KMS-11 (cell line): Measurements from ENCODE around the gene TYW5.

Experiments
- H2AFZ ChIP-seq: fragments of 200-600 bp; sonication (generic); 2 replicates; pipeline ENCODE4 v1.6.1; 2016; ENCODE audit warnings: antibody characterized with exemption, mixed run types, low read depth
- H3K27ac ChIP-seq: fragments of 200-600 bp; sonication (generic); 2 replicates; pipeline ENCODE4 v1.6.1; 2016; ENCODE audit warnings: mild to moderate bottlenecking, mixed run types
- H3K27me3 ChIP-seq: fragments of 200-600 bp; sonication (generic); 2 replicates; pipeline ENCODE4 v1.6.1; 2017; ENCODE audit warnings: mild to moderate bottlenecking, low read depth, mixed run types, moderate library complexity; ENCODE audit not compliant: insufficient read depth
- H3K36me3 ChIP-seq: fragments of 200-600 bp; sonication (generic); 2 replicates; pipeline ENCODE4 v1.6.1; 2017; ENCODE audit warnings: mild to moderate bottlenecking, mixed run types; ENCODE audit not compliant: insufficient read depth
- H3K4me1 ChIP-seq: fragments of 200-600 bp; sonication (generic); 2 replicates; pipeline ENCODE4 v1.6.1; 2016; ENCODE audit warnings: mild to moderate bottlenecking, low read depth, mixed run types; ENCODE audit not compliant: poor library complexity, severe bottlenecking
- H3K4me2 ChIP-seq: fragments of 200-600 bp; sonication (generic); 2 replicates; pipeline ENCODE4 v1.7.0; 2016; ENCODE audit warnings: mild to moderate bottlenecking, mixed run types
- H3K4me3 ChIP-seq: fragments of 200-600 bp; sonication (generic); IDR thresholded peaks from 2 replicates; pipeline ENCODE4 v1.6.1; 2017; ENCODE audit warnings: low read depth, low read length, mixed read lengths; ENCODE audit not compliant: insufficient read depth
- H3K79me2 ChIP-seq: fragments of 200-600 bp; sonication (generic); 2 replicates; pipeline ENCODE4 v1.6.1; 2016; ENCODE audit warnings: low read depth, mixed run types; ENCODE audit not compliant: insufficient read depth
- H3K9ac ChIP-seq: fragments of 200-600 bp; sonication (generic); 2 replicates; pipeline ENCODE4 v1.6.1; 2016; ENCODE audit warnings: mild to moderate bottlenecking, mixed run types
- H4K20me1 ChIP-seq: fragments of 200-600 bp; sonication (generic); 2 replicates; pipeline ENCODE4 v1.6.1; 2016; ENCODE audit warnings: mild to moderate bottlenecking, mixed run types; ENCODE audit not compliant: insufficient read depth
- TF ChIP-seq, protein P1 (sequence below): fragments of 200-600 bp; sonication (generic); conservative IDR thresholded peaks from 2 replicates; pipeline ENCODE4 v1.6.1; 2017; ENCODE audit warnings: low read depth, mild to moderate bottlenecking, antibody characterized with exemption, low read length, moderate library complexity, mixed read lengths

TYW5 gene

DNA sequence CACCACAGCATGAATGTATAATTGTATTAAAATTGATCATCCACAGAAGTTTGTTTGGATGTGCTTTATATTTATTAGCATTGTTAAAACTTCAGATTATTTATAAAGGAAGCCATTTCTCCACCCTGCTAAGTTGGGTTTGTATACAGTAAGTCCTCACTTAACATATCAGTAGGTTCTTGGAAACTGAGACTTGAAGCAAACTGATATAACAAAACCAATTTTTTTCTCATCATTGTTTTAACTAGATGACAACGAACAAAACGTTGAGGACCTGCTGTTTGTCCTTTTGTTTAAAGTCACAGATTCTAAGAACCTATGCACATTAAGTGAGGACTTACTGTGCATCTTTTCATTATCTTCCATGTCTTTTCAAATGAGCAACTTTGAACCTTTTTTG is 27.1 kb downstream of the TYW5 start:
- Histone ChIP-seq H4K20me1 (peaks cover 4% of the 10 kb centered on the region; the same call in 1 of the 2 replicates), H3K36me3 (no peaks in the 10 kb centered on the region), H3K27me3 (no peaks in the 10 kb centered on the region), H3K79me2 (peaks cover 10% of the 10 kb centered on the region; the same call in 1 of the 2 replicates), H3K4me3 (no peak overlapping the region), H3K27ac (no peak overlapping the region), H3K4me1 (no peaks in the 10 kb centered on the region), H3K4me2 (no peak overlapping the region), H2AFZ (no peak overlapping the region), H3K9ac (no peak overlapping the region)
- TF ChIP-seq, protein P1, sequence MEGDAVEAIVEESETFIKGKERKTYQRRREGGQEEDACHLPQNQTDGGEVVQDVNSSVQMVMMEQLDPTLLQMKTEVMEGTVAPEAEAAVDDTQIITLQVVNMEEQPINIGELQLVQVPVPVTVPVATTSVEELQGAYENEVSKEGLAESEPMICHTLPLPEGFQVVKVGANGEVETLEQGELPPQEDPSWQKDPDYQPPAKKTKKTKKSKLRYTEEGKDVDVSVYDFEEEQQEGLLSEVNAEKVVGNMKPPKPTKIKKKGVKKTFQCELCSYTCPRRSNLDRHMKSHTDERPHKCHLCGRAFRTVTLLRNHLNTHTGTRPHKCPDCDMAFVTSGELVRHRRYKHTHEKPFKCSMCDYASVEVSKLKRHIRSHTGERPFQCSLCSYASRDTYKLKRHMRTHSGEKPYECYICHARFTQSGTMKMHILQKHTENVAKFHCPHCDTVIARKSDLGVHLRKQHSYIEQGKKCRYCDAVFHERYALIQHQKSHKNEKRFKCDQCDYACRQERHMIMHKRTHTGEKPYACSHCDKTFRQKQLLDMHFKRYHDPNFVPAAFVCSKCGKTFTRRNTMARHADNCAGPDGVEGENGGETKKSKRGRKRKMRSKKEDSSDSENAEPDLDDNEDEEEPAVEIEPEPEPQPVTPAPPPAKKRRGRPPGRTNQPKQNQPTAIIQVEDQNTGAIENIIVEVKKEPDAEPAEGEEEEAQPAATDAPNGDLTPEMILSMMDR = no peak

DNA sequence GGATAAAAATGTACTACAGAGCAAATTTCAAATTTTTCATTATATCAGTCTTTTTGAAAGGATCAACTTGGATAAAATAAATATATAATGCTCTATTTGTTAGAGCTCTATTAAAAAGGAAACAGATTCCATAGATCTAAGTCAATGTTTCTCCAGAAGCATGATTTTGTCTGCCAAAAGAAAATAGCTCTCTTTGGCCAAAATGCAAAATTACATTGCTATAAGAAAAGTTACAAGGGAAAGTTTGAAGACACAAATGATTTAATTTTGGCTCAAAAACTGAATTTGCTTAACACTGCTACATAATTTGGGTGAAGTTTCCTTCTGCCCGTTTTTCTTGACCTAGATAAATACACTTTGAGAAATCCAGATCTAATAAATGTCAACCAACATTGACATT is 28.5 kb downstream of the TYW5 start:
- no peak overlapping the region for H3K4me3 ChIP-seq
- H3K4me2 ChIP-seq = no peak overlapping the region
- peaks cover 4% of the 10 kb centered on the region; the same call in 1 of the 2 replicates for H4K20me1 ChIP-seq
- H3K36me3 ChIP-seq = no peaks in the 10 kb centered on the region
- no peaks in the 10 kb centered on the region for H3K27me3 ChIP-seq
- H3K9ac ChIP-seq = no peak overlapping the region
- H3K79me2 ChIP-seq = peaks cover 11% of the 10 kb centered on the region; the same call in 1 of the 2 replicates
- no peak overlapping the region for H3K27ac ChIP-seq
- H2AFZ ChIP-seq = no peak overlapping the region
- TF ChIP-seq, protein P1 = no peak
- H3K4me1 ChIP-seq = no peaks in the 10 kb centered on the region

DNA sequence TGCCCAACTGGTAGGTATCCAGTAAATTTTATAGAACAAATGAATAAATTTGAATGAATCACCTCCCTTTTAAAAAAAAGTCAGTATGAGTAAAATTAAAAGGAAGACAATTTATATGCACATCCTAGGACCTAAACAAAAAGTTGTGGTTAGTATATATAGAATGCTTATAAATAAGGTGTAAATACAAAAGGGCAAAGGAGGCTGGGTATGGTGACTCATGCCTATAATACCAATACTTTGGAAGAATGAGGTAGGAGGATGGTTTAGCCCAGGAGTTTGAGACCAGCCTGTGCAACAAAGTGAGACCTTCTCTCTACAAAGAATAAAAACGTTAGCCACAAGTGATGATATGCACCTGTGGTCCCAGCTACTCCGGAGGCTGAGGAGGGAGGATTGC is 31.4 kb downstream of the TYW5 start:
- Histone ChIP-seq H3K36me3 (no peaks in the 10 kb centered on the region), H3K9ac (no peak overlapping the region)

DNA sequence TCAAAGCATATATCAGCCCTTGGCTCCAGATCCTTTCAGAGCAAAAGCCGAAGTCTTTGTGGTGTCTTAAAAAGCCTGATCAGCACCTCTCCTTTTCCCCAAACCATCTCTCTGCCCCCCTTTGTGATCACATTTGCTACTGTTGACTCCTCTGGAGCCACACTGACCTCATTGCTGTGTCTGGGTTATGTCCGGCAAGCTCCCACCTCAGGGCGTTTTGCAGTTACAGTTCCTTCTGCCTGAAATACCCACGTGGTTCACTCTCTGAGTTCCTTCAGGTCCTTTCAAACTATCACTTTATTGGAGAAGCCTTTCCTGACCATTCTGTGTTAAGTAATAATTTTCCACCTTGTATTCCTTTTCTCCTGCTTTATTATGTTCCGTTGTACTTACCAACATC is 32.4 kb downstream of the TYW5 start:
- Histone ChIP-seq H3K4me3 (no peak overlapping the region), H2AFZ (no peak overlapping the region), H3K4me2 (no peak overlapping the region), H3K36me3 (no peaks in the 10 kb centered on the region), H3K27ac (no peak overlapping the region), H3K79me2 (peaks cover 43% of the 10 kb centered on the region; the same call in 1 of the 2 replicates), H4K20me1 (peaks cover 4% of the 10 kb centered on the region; the same call in 1 of the 2 replicates), H3K4me1 (no peaks in the 10 kb centered on the region), H3K9ac (no peak overlapping the region), H3K27me3 (no peaks in the 10 kb centered on the region)
- TF ChIP-seq, protein P1 = no peak

More for the DNA sequence above, 31.4 kb downstream of the TYW5 start:
- TF ChIP-seq, protein P1 = no peak
- no peak overlapping the region for H3K4me2 ChIP-seq
- no peaks in the 10 kb centered on the region for H3K27me3 ChIP-seq
- no peaks in the 10 kb centered on the region for H3K4me1 ChIP-seq
- H3K27ac ChIP-seq = no peak overlapping the region
- H3K4me3 ChIP-seq = no peak overlapping the region
- peaks cover 34% of the 10 kb centered on the region; the same call in 1 of the 2 replicates for H3K79me2 ChIP-seq
- no peak overlapping the region for H2AFZ ChIP-seq
- H4K20me1 ChIP-seq = peaks cover 4% of the 10 kb centered on the region; the same call in 1 of the 2 replicates
